ENCODE data around the gene MEOX1.

- TF ChIP-seq POLR2AphosphoS5 (IDR thresholded peaks at IDR 0.05) (no peak), EP300 (IDR thresholded peaks at IDR 0.05; ENCODE audit: low read depth) (no peak), CTCF (IDR thresholded peaks at IDR 0.05) (no peak), POLR2A (IDR thresholded peaks at IDR 0.05) (no peak)
Measured at GRCh38 chr17:43613917-43614316, 47.8 kb downstream of the MEOX1 start.
